Right lobe of liver (tissue), 6 donors: ENCODE data around the gene IDI1. TPM values are rescaled to one million over a fixed set of nuclear protein-coding genes. Genes with fewer than 3 reads are reported as not detected.

Experiments
- ATAC-seq, 4 donors: fragments of 200-7000 bp; cut with Tn5 transposase; one replicate each; pipeline ENCODE4 v1.9.1; 2020; ENCODE audit warnings: mild to moderate bottlenecking in 4 of 4, moderate library complexity in 4 of 4
- DNase-seq, 3 donors: peaks; one replicate each; pipeline ENCODE4 v3.0.0-alpha.2; 2020
- H3K27ac ChIP-seq, 3 donors: fragments of 200-600 bp; one replicate each; pipeline ENCODE4 v1.8.0; 2022
- H3K27me3 ChIP-seq, 2 donors: fragments of 200-600 bp; one replicate each; pipeline ENCODE4 v1.8.0; 2022
- H3K36me3 ChIP-seq, 4 donors: fragments of 200-600 bp; sonication (generic) in 1 of 4; one replicate each; pipeline versions ENCODE4 v1.5.1 to v1.8.0; 2017 to 2022; ENCODE audit warnings: control low read depth in 1 of 4
- H3K4me1 ChIP-seq, 4 donors: fragments of 200-600 bp; sonication (generic) in 1 of 4; one replicate each; pipeline versions ENCODE4 v1.5.1 to v1.8.0; 2017 to 2022; ENCODE audit warnings: control low read depth in 1 of 4
- H3K4me3 ChIP-seq, 3 donors: fragments of 200-600 bp; one replicate each; pipeline ENCODE4 v1.8.0; 2022
- H3K9me3 ChIP-seq, 4 donors: fragments of 200-600 bp; sonication (generic) in 1 of 4; one replicate each; pipeline versions ENCODE4 v1.5.1 to v1.8.0; 2017 to 2022; ENCODE audit warnings: control low read depth in 1 of 4
- CTCF ChIP-seq, 4 donors: fragments of 200-600 bp in 3 of 4; fragments of 450-650 bp in 1 of 4; IDR thresholded peaks; one replicate each; pipeline versions ENCODE4 v1.5.1 to v1.8.0; 2016 to 2022; ENCODE audit warnings: antibody characterized with exemption in 4 of 4, mild to moderate bottlenecking in 2 of 4
- POLR2A ChIP-seq: fragments of 450-650 bp; IDR thresholded peaks from one replicate; pipeline ENCODE4 v1.6.1; 2017; ENCODE audit warnings: antibody characterized with exemption, mild to moderate bottlenecking
- WGBS: methylation state at CpG from one replicate; pipeline ENCODE4 v1.1.6; 2018; ENCODE audit warnings: low coverage, low lambda C conversion rate; ENCODE audit not compliant: insufficient coverage; ENCODE audit errors: missing lambda C conversion rate; 5-methylcytosine and 5-hydroxymethylcytosine counted together
- intact Hi-C, 2 donors: fragments of 100-400 bp; cut with DNase I; formaldehyde crosslinking; loops; one replicate each; pipeline versions ENCODE4 v1.11.2 to v1.14.1; 2022
- total RNA-seq, 6 experiments: library from RNA; depleted of rRNA in 2 of 6; stranded (reverse); fragments of >200 nt in 2 of 6; fragmentation: NEBNext Ultra II Directional in 3 of 6; extraction: Animal tissue kit (Norgen Biotek cat#: 25700) in 3 of 6; gene quantifications; one replicate each; pipeline versions ENCODE4 v1.1.0 to v1.2.4, GENCODE V29; 2016 to 2023
- donor health status: DM: no; HTN: yes; CAD: no.
- donor health status: DM: no; HTN: no; CAD: no.
- donor health status: DM: no; HTN: no; CAD: no.
- donor health status: DM: no; HTN: yes; CAD: no.
- donor health status: DM: no; HTN: yes; CAD: no.

Gene IDI1
- total RNA-seq, 6 experiments from 2014 or later: 14.7 to 79.7 (median 28.4) TPM

GRCh38 chr10:1049425-1049958 is 573 bp upstream of the IDI1 start:
- Histone ChIP-seq H3K36me3 (peaks cover 0 to 8% (median 0%) of the 10 kb centered on the region in 4 donors), H3K4me1 (peaks cover 0 to 38% (median 11%) of the 10 kb centered on the region in 4 donors), H3K27ac (peak overlapping the region; percentile 91 to 97 (median 93)), H3K9me3 (no peaks in the 10 kb centered on the region), H3K4me3 (peak overlapping the region; percentile 61 to 88 (median 72)), H3K27me3 (no peaks in the 10 kb centered on the region)
- no peak for TF ChIP-seq POLR2A
- no peak for TF ChIP-seq CTCF (IDR thresholded peaks at IDR 0.05)
- under 1% methylated on average over 27 of the region's 34 CpGs for WGBS
- DNase-seq: no peak
- intact Hi-C loops: no loop called here
- no peak for ATAC-seq

GRCh38 chr10:1048349-1048731 is 579 bp downstream of the IDI1 start:
- peak in 1 of 4 donors; percentile 1 for ATAC-seq

GRCh38 chr10:1047937-1048336 is 982 bp downstream of the IDI1 start:
- Histone ChIP-seq H3K9me3 (no peaks in the 10 kb centered on the region), H3K27ac (peak overlapping the region; percentile 91 to 97 (median 93)), H3K27me3 (no peaks in the 10 kb centered on the region), H3K4me3 (peak overlapping the region; percentile 61 to 88 (median 72)), H3K4me1 (peaks cover 0 to 29% (median 7%) of the 10 kb centered on the region in 4 donors), H3K36me3 (peaks cover 0 to 13% (median 3%) of the 10 kb centered on the region in 4 donors)
- ATAC-seq (no peak), DNase-seq (no peak)
- intact Hi-C loops: no loop called here
- under 1% methylated on average over 15 of the region's 15 CpGs for WGBS
- TF ChIP-seq CTCF (IDR thresholded peaks at IDR 0.05) (no peak), POLR2A (no peak)

More at GRCh38 chr10:1048349-1048731, 579 bp downstream of the IDI1 start:
- H3K4me1 ChIP-seq: peaks cover 0 to 30% (median 7%) of the 10 kb centered on the region in 4 donors
- TF ChIP-seq POLR2A (no peak), CTCF (IDR thresholded peaks at IDR 0.05) (no peak)
- peak overlapping the region; percentile 61 to 88 (median 72) for H3K4me3 ChIP-seq
- no peaks in the 10 kb centered on the region for H3K9me3 ChIP-seq
- peaks cover 0 to 10% (median under 1%) of the 10 kb centered on the region in 4 donors for H3K36me3 ChIP-seq
- H3K27ac ChIP-seq: peak overlapping the region; percentile 91 to 97 (median 93)
- intact Hi-C loops: no loop called here
- no peaks in the 10 kb centered on the region for H3K27me3 ChIP-seq
- 0% methylated on average over 16 of the region's 37 CpGs for WGBS
- DNase-seq: peak in 2 of 3 donors; percentile 45 to 73

- DNase-seq (no peak), ATAC-seq (no peak)
- no peak for TF ChIP-seq POLR2A
- TF ChIP-seq CTCF (IDR thresholded peaks at IDR 0.05): no peak
- Histone ChIP-seq H3K4me1 (peaks cover 0 to 23% (median 2%) of the 10 kb centered on the region in 4 donors), H3K9me3 (no peaks in the 10 kb centered on the region), H3K27ac (peak overlapping the region in 1 of 3 donors; percentile 54), H3K36me3 (peaks cover 0 to 31% (median 16%) of the 10 kb centered on the region in 4 donors), H3K27me3 (no peaks in the 10 kb centered on the region), H3K4me3 (no peak overlapping the region)
- 60% methylated on average over 6 of the region's 6 CpGs for WGBS
- intact Hi-C loops: no loop called here
Observed at GRCh38 chr10:1045415-1045814, 3.5 kb downstream of the IDI1 start.
